GM12865 (cell line): ENCODE measurements around the gene TEKT1.
A peak's percentile ranks its signal among the peaks of the same experiment; 100 is the strongest.
"Not testable (repeated sequence)": the region's sequence is repeated elsewhere in the genome, so short reads cannot be mapped to it uniquely, and the experiment has no call there.

ENCODE experiments used
- DNase-seq: peaks from one replicate; pipeline ENCODE4 v3.0.0; 2010; ENCODE audit warnings: low read depth
- H3K4me3 ChIP-seq: 2 replicates; pipeline ENCODE4 v1.5.1; 2011; ENCODE audit warnings: mild to moderate bottlenecking, low read depth, low read length, control low read depth
- CTCF ChIP-seq: IDR thresholded peaks from 2 replicates; pipeline ENCODE4 v1.5.1; 2011; ENCODE audit warnings: low read length, control low read depth, low read depth, inconsistent platforms; ENCODE audit not compliant: insufficient read depth; ENCODE audit errors: missing control alignments

TEKT1 gene

GRCh38 chr17:6862122-6862521 is 30.6 kb upstream of the TEKT1 start:
- no peak overlapping the region for H3K4me3 ChIP-seq
- TF ChIP-seq CTCF = no peak
- DNase-seq = no peak

- no peak for TF ChIP-seq CTCF
- no peak for DNase-seq
- H3K4me3 ChIP-seq = no peak overlapping the region
Measured at GRCh38 chr17:6857904-6858303, 26.4 kb upstream of the TEKT1 start.

GRCh38 chr17:6857336-6857735 is 25.8 kb upstream of the TEKT1 start:
- TF ChIP-seq CTCF = no peak
- H3K4me3 ChIP-seq = no peak overlapping the region
- DNase-seq = no peak

GRCh38 chr17:6856051-6856450 is 24.5 kb upstream of the TEKT1 start:
- TF ChIP-seq CTCF = no peak
- no peak for DNase-seq
- H3K4me3 ChIP-seq = no peak overlapping the region

GRCh38 chr17:6853764-6854442 is 22.4 kb upstream of the TEKT1 start:
- DNase-seq = no peak
- no peak overlapping the region for H3K4me3 ChIP-seq

GRCh38 chr17:6848545-6849179 is 17.1 kb upstream of the TEKT1 start:
- not testable (repeated sequence) for DNase-seq, H3K4me3 ChIP-seq

More at GRCh38 chr17:6853764-6854442, 22.4 kb upstream of the TEKT1 start:
- peak; percentile 20 for TF ChIP-seq CTCF

- DNase-seq, H3K4me3 ChIP-seq: not testable (repeated sequence)
Measured at GRCh38 chr17:6846138-6846537, 14.6 kb upstream of the TEKT1 start.

- DNase-seq, H3K4me3 ChIP-seq: not testable (repeated sequence)
Measured at GRCh38 chr17:6844406-6844805, 12.9 kb upstream of the TEKT1 start.
